ENCODE results near the gene ELL. TPM values are rescaled to one million over a fixed set of nuclear protein-coding genes. Genes with fewer than 3 reads are reported as not detected.
A peak's percentile ranks its signal among the peaks of the same experiment; 100 is the strongest.

The ELL gene
- polyA plus RNA-seq, 4 donors = 9.3 to 11.6 (median 9.3) TPM

DNA sequence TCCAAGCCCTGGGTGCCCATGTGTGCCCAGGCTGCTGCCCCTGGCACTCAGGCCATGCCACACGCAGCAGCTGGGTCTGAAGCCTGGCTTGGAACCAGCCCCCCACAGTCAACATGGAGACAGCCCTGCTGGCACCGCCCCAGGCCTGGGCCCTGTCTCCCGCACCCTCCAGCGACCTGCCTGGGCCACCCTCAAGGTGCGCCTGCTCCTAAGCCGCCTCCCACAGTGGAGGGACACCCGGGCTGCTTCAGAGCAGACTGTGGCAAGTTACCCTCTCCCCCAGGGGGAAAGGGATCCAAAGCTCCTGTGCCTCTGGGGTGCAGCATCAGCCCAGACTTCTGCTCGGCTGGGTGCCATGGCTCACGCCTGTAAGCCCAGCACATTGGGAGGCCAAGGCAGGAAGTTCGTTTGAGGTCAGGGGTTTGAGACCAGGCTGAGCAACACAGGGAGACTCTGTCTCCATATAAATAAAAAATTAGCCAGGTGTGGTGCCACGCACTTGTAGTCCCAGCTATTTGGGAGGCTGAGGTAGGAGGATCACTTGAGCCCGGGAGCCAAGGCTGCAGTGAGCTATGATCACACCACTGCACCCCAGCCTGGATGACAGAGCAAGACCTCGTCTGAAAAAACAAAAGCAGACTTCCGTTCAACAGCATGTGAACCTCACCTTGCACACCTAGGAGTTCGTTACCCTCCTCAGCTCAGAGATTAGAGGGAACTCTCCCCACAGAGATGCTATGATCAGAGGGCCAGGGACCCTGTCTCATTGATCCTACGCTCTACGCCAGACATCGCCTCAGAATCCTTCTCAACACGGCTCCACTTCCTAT is 15.6 kb downstream of the ELL start:
- no peak for DNase-seq (ENCODE audit: low read depth in 4 of 4, low spot score in 3 of 4)

- DNase-seq (ENCODE audit: low read depth in 4 of 4, low spot score in 3 of 4) = no peak
Measured at GRCh38 chr19:18504886-18505610, 16.8 kb downstream of the ELL start.

GRCh38 chr19:18503971-18504885 is 17.6 kb downstream of the ELL start:
- DNase-seq (ENCODE audit: low read depth in 4 of 4, low spot score in 3 of 4) = peak in 1 of 4 donors; percentile 61

- DNase-seq (ENCODE audit: low read depth in 4 of 4, low spot score in 3 of 4) = no peak
Measured at GRCh38 chr19:18503337-18503970, 18.4 kb downstream of the ELL start.

DNA sequence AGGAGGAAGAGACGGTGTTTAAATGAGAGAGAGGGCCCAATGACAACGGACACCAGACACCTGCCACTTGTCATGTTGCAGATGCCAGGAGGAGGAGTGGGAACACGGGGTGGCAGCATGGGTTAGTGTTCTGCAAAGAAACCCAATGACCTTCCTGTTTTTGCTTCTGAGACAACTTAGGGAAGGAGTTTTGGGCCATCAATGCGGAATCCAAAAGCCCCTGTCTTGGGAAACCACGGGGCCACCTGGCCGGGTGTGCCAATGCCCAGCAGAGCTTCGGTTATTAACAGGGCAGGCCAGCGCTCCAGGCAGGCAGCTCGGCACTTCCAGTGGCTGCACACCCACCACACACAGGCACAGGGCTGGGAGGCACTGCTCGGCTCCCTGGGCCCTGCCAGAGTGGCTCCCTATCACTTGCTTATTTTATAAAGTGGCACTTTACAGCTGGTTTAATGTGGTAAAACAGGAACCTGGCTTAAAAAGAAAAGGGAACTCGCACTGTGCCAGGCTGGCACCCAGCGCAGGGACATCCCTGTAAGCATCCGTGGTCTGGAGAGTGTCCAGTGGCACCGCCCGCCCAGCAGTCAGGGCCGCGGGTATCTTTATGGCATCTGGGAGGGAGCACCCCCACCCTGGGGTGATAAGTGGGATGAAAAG is 19.1 kb downstream of the ELL start:
- DNase-seq (ENCODE audit: low read depth in 4 of 4, low spot score in 3 of 4) = no peak

DNA sequence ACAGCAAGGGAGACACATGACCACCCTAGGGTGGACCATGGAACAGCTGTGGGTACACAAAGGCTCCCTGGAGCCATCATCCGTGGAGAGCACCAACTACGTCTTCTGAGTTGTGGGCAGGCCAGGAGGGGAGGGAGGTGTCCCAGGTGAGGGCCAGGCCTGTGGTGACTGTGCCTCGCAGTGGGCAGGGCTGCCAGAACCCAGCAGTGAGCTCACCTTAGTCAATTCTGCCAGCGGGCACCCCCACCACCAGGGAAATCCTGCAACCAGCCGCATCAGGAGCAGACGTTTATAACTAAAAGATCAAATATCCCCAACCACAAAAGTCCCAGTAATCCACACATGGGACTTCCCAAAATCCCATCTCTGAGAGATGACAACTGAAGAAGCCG is 19.6 kb downstream of the ELL start:
- no peak for DNase-seq (ENCODE audit: low read depth in 4 of 4, low spot score in 3 of 4)

- DNase-seq (ENCODE audit: low read depth in 4 of 4, low spot score in 3 of 4) = no peak
Measured at GRCh38 chr19:18501832-18502231, 20.0 kb downstream of the ELL start.

DNA sequence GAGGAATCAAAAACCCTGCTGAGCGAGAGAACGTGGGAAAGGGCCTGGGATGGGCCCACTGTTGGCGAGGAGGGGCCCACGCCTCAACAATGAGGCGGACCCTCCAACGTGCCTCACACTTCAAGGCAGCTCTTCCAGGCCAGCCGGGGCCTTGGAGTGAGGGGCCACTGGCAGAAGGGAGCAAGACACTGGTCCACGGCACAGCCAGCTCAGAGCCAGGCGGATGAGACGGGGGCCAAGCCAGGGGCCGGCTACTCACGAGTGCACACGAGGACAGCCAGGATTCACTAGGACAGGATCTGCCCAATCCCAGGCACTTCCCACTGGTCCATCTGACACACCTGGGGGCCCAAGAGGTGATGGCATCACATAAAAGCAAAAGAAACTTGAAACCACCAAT is 20.5 kb downstream of the ELL start:
- no peak for DNase-seq (ENCODE audit: low read depth in 4 of 4, low spot score in 3 of 4)

DNA sequence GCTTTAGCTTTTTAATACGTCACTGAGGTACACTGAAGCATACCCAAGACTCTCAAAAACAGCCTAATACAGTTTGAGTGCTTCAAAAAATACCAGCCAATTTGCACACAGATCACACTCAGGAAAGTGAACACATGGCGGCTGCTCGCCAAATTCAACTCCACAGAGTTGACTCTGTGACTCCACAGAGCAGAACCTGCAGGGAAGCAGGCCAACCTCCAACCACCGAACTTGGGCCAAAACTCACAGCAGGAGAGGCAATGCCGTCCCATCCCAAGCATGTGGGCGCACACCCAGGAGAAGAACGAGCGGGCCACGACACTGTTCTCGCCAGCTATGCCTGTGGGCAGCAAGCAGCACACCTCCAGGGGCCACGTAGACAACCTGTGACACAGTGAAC is 21.1 kb downstream of the ELL start:
- no peak for DNase-seq (ENCODE audit: low read depth in 4 of 4, low spot score in 3 of 4)

DNA sequence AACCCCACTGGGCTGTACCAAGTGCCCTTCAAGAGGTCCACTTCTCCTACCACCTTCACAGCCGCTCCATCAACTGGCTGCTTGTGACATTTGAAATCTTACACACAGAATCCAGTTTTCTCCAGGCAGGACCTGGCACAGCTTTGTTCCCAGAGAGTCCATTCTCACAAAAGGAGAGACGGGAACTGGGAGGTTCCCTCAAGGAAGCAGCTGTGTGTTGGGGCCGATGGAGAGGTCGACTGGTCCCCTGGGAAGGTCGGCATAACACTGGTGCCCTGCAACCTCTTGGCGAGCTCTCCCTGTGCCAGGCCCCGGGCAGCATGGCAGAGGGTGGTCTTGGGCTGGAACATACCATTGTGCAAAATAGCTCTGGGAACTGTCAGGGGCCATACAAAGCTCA is 21.5 kb downstream of the ELL start:
- no peak for DNase-seq (ENCODE audit: low read depth in 4 of 4, low spot score in 3 of 4)

- no peak for DNase-seq (ENCODE audit: low read depth in 4 of 4, low spot score in 3 of 4)
Measured at GRCh38 chr19:18499055-18499775, 22.7 kb downstream of the ELL start.

- DNase-seq (ENCODE audit: low read depth in 4 of 4, low spot score in 3 of 4) = no peak
Measured at GRCh38 chr19:18496980-18497256, 25.0 kb downstream of the ELL start.

DNA sequence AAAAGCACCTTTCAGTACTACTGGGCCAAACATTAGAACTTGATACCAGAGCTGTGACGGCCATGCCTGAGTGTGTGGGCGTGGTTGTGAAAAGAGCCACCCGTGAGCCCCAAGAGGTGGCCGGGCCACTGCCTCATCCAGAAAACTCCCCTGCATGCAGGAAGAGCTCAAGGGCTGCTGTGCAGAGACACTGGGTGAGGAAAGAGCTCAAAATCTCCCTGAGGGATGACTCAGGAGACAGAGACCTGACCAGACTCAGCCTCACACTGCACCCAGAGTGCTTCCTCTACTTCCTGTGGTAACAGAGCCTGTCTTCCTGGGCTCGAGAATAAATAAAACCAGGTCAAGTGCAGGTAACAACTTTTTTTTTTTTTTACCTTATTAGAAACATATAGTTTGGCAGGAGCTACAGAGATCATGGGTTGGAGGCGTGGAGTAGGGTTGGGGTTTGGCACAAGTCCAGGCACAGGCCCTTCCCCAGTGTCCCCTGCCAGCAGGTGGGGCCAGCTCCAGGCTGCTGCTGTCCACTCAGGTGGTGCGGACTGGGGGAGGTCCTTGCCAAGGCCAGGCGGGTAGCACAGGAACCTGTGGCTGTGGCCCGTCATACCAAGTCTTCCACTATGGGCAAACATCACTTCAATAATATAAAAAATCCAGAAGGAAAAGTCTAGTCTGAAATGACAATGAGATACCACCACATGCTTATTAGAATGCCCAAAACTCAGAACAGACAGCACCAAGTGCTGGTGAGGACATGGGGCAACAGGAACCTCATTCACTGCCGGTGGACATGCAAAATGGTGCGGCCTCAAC is 25.5 kb downstream of the ELL start:
- no peak for DNase-seq (ENCODE audit: low read depth in 4 of 4, low spot score in 3 of 4)

DNA sequence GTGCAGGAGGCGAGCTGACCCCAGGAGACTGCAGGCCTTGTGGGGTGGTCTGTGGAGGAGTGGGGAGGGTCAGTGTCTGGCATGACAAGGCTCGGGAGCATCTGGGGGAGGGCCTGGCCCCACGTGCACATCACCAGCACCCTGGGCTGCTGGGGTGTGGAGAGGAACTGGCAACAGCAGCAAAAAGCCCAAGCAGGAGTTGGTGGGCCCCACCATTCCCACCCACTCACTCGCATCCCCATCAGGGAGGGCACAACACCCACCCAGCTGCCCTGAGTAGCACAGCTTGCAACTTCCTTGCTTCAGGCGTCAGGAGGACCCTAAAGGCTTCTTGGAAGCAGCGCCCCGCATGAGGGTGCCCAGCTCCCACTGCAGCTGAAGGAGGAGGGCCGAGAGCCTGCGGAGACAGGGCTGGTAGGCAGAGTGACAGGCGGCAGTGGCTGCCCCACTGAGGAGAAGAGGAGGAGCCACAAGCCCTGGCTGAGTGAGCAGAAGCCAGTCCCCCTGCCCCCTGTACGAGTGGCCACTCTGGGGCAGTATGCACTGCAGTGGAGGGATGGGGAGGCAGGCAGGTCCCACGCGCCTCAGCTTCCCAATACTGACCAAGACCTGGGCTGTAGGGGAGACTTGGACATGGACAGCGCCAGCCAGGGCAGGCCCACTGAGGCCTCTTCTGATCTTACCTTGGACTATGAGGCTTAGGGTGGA is 26.5 kb downstream of the ELL start:
- DNase-seq (ENCODE audit: low read depth in 4 of 4, low spot score in 3 of 4) = no peak

DNA sequence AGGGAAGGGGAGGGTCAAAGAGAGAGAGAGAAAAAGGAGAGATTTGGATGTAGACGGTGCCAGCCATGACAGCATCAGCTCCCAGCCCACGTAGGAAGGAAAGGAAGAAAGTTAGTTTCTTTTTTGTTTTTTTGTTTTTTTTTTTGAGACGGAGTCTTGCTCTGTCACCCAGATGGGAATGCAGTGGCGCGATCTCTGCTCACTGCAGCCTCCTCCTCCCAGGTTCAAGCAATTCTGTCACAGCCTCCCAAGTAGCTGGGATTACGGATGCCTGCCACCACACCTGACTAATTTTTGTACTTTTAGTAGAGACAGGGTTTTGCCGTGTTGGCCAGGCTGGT is 27.6 kb downstream of the ELL start:
- no peak for DNase-seq (ENCODE audit: low read depth in 4 of 4, low spot score in 3 of 4)

DNA sequence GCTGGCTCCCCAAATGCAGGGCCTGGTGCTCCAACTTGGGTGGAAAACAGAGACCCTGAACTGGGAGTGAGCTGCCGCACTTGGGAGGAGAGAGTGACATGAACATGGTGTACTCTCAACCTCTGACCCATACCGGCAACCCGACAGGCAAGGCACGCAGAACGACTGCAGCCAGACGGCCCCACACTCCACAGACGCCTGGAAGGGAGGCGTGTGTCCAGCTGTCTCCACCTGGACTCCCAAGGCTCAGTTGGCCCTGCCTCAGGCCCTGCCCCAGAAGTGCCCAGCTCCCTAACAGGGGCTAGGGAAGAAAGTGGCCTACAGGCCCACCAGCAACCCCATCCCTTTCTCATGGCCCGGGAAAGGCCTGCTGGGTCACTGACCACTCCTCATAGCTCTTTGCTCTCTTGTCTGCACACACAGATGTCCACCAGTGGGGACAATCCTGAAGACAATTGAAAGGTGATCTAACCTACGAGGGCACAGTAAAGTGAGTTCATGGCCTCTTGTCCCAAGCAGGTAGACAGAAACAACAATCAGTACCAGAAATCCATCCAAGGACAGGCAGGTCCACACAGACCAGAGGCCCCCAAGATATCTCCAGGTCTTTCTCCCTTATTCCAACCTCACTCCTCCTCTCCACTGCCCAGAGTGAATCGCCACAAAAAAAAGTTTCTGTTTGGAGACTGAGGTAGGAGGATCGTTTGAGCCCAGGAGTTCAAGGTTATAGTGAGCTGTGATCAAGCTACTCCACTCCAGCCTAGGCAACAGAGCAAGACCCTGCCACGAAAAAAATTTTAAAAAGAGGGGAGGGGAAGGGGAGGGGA is 28.2 kb downstream of the ELL start:
- DNase-seq (ENCODE audit: low read depth in 4 of 4, low spot score in 3 of 4) = no peak

All from right renal pelvis (tissue), 4 donors.